Left lobe of liver (tissue), 2 donors: Measurements from ENCODE around the gene ZCCHC24. TPM values are rescaled to one million over a fixed set of nuclear protein-coding genes. Genes with fewer than 3 reads are reported as not detected.

Experiments
- ATAC-seq: fragments of 200-7000 bp; cut with Tn5 transposase; one replicate; pipeline ENCODE4 v1.9.1; 2020; ENCODE audit warnings: mild to moderate bottlenecking, moderate library complexity
- DNase-seq: peaks from one replicate; pipeline ENCODE4 v3.0.0-alpha.2; 2020; ENCODE audit warnings: low spot score
- total RNA-seq: library from RNA; stranded (reverse); gene quantifications from one replicate; pipeline ENCODE4 v1.2.1, GENCODE V29; 2021
- donor health status: DM: no; HTN: no; CAD: no; lungs with moderate emphysema.
- donor health status: DM: no; HTN: yes; CAD: no.

The ZCCHC24 gene
- total RNA-seq, 1 donor from 2014 or later, result 30.5 TPM

GRCh38 chr10:79376751-79377556 lies 68.5 kb downstream of the ZCCHC24 start:
- no peak for DNase-seq
- ATAC-seq, result no peak

- ATAC-seq, result no peak
- peak; percentile 33 for DNase-seq
These were observed 69.3 kb downstream of the ZCCHC24 start for GRCh38 chr10:79376078-79376628.

GRCh38 chr10:79375321-79376077 lies 69.9 kb downstream of the ZCCHC24 start:
- DNase-seq (no peak), ATAC-seq (no peak)

- peak; percentile 82 for DNase-seq
- ATAC-seq, result peak; percentile 78
These were observed 70.9 kb downstream of the ZCCHC24 start for GRCh38 chr10:79374312-79375191.

- ATAC-seq (no peak), DNase-seq (no peak)
These were observed 72.6 kb downstream of the ZCCHC24 start for GRCh38 chr10:79372871-79373270.

GRCh38 chr10:79367426-79368189 lies 77.8 kb downstream of the ZCCHC24 start:
- ATAC-seq, result no peak
- DNase-seq, result no peak

- no peak for DNase-seq
These were observed 83.6 kb downstream of the ZCCHC24 start for GRCh38 chr10:79361726-79362397.

GRCh38 chr10:79360499-79361342 lies 84.7 kb downstream of the ZCCHC24 start:
- DNase-seq (no peak), ATAC-seq (no peak)

More at GRCh38 chr10:79361726-79362397, 83.6 kb downstream of the ZCCHC24 start:
- no peak for ATAC-seq

GRCh38 chr10:79359816-79360498 lies 85.5 kb downstream of the ZCCHC24 start:
- ATAC-seq (no peak), DNase-seq (no peak)

- DNase-seq (no peak), ATAC-seq (peak; percentile 84)
These were observed 86.6 kb downstream of the ZCCHC24 start for GRCh38 chr10:79358811-79359210.

- ATAC-seq (no peak), DNase-seq (no peak)
These were observed 88.2 kb downstream of the ZCCHC24 start for GRCh38 chr10:79357180-79357579.

GRCh38 chr10:79356104-79356503 lies 89.3 kb downstream of the ZCCHC24 start:
- DNase-seq (no peak), ATAC-seq (no peak)

- no peak for DNase-seq
- no peak for ATAC-seq
These were observed 89.9 kb downstream of the ZCCHC24 start for GRCh38 chr10:79355420-79356017.

GRCh38 chr10:79354615-79355014 lies 90.8 kb downstream of the ZCCHC24 start:
- no peak for DNase-seq
- no peak for ATAC-seq

GRCh38 chr10:79354141-79354540 lies 91.3 kb downstream of the ZCCHC24 start:
- ATAC-seq, result no peak
- no peak for DNase-seq

GRCh38 chr10:79353726-79354125 lies 91.7 kb downstream of the ZCCHC24 start:
- DNase-seq, result no peak
- ATAC-seq, result no peak

GRCh38 chr10:79353000-79353406 lies 92.4 kb downstream of the ZCCHC24 start:
- no peak for ATAC-seq
- DNase-seq, result no peak
